HL-60/S4 (cell line): Measurements from ENCODE around the gene FCN2.

Source experiments
- in situ Hi-C: fragments of 300-500 bp; cut with MboI; formaldehyde crosslinking; loops from 2 replicates; pipeline ENCODE4 v1.14.3; 2022; ENCODE audit warnings: low sequenced_read_pairs

The FCN2 gene

DNA sequence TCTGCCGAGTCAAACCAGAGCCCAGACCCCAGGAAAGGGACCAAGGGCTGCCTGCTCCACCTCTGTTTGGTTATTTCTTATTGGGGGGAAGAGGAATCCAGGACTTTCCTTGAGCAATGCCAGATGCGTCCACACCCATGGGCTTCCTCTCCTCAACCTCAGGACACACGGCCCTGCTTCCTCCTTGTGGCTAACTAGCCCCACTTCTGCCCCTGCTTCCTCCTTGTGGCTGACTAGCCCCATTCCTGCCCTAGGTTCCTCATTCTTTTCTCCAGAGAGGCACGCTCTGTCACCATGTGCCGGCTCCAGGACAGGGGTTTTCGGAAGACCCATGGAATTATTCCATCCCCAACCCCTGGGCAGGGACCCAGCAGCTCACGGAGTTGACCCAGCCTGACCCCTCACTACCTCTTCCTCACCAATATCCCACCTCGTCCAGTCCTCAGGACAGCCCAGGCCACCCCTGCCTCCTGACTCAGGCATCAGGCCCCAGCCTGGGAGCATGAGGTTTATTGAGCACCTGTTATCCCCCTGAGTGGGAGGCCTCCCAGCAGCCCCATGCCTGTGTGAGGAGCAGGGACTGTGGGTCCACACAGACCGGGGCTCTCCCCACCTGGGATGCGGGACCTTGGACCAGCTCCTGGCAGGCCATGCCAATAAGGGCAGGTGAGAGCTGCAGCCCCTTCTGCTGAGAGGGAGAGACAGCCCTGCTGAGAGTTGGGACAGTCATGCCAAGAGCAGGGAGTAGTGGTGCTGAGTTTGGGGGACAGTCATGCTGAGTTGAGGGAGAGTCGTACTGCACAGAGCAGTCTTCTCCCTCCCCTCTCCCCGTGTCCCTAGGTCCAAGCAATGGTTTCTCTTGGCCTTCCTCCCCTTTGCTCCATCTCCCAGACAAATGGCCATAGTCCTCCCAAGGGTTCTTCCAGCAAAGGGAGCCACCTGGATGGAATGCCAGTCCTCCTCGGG lies 48.9 kb downstream of the FCN2 start:
- in situ Hi-C loops = no loop called here

DNA sequence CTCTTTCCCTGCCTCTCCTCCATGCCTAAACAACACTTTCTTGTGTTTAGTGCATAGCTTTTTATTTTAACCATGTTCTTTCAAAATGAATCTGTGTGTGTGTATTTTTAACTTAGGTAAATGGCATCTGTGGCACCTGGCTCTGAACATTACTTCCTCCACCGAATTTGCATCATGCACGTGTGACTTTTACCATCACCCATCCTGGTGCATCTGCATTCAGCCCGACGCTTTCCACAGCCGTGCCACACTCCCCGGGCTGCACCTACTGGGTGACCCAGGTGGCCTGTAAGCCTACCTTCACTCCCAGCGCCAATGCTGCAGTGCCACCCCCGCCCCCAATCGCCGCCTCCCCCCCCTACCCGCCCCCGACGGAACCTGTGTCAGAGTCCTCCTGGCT lies 49.8 kb downstream of the FCN2 start:
- in situ Hi-C loops = no loop called here

DNA sequence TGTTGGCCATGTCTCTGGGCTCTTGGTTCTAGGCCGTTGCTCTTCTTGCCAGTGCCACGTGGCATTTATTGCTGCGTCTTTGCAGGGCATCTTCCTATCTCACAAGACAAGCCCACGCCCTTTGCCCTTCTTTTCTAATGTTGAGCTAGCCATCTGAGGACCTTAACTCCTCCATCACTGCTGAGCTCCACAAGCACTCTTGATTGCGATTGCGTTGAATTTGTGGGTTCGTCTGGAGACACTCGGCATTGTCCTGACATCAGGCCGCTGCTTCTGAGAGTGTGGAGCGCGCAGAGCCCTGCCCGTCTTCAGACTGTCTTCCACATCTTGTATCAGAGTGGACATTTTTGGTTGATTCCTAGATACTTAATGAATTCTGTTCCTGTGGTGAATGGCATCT lies 51.6 kb downstream of the FCN2 start:
- in situ Hi-C loops = no loop called here

DNA sequence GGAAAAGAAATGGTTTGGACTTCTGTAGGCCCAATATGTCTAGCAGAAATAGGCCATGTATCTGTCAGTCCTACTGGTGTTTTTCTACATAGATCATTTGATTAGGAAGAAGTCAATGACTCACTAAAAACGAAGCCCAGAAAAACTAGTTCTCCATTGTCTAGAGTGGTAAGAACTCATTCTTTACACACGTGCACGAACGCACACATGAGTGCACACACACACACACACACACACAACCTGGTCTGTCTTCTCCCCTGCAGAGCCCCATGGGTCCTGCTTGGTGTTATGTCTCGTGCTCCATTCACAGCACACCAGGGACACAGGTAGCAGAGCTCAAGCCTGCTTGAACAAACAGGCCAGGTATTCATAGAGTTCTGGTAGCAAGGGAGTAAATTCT lies 52.0 kb downstream of the FCN2 start:
- in situ Hi-C loops = no loop called here

DNA sequence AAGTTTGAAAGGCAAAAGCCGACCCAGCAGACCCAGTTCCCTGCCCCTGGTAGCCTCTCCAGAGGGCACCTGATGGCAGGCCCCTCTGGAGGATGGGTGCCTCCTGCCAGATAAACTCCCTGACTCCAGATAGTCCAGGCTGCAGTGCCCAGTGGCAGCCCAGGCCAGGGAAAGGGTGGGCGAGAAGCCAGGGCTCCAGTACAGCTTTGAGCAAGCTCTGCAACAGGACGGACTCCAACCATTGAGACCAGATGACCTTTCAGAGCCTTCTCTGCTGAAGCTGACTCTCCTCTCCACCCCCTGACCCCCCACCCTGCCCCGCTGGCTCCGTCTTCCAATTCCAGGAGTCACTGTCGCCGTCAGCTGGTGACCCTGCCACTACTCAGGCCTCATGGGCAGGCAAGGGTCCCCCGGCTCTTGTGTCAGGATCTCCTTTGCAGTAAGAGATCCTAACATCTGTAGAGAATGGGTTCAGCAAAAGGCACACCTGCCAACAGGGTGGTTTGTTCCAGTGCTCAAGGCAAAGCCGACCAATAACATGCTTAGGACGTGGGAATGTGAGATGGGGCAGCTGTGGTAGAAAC lies 52.6 kb downstream of the FCN2 start:
- in situ Hi-C loops = no loop called here

DNA sequence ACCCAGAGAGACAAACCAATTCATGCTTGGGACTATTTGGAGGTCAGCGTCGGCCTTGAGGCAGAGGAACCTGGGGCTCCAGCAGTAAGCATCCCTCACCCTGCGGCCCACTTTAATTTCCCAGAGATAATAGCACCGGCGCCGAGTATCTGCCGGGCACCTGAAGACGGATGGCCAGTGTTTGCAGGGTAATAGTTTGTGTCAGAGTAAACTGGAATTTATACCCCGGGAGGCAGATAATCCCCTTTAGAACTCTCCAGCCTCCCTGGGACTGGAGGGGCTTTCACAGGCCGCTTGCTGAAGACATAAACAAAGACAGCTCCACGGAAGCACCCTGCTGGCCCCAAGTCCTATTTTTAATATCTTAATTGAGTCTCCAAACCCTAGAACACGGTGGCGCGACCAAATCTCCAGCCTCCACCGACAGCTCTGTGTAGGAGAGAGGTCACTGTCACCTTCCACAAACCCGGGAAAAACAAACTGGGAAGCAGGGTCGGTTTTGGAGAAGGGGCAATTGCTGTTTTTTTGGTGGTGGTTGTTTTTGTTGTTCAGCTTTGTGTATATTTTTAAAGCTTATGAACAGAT lies 54.5 kb downstream of the FCN2 start:
- in situ Hi-C loops = no loop called here

DNA sequence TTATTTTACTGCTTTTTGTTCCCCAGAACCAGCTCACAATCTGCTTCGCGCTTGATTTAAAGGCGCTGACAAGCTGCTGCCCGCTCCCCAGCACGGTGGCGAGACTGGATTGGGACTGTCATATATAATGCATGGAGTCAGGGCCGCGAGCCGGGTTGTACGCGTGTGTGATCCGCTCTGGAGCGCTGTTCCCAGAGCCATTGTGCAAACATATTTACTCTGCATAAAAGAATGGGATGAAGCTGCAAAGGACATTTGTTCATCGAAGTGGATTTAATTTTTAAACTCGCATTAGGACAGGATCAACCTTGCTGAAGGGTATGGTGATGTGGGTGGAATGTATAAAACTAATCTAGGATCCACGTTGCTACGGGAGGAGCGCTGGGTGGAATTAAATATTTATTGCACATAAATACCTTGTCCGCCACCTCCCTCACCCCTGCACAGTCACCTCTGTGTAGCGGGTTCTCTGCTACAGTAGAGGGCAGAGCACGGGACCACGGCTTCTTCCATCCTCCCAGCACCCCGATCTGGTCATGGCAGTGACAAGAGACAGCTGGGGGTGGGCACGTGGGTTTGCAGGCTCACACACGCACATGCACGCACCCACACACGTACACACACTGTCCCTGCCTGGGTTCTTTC lies 55.2 kb downstream of the FCN2 start:
- in situ Hi-C loops = no loop called here

DNA sequence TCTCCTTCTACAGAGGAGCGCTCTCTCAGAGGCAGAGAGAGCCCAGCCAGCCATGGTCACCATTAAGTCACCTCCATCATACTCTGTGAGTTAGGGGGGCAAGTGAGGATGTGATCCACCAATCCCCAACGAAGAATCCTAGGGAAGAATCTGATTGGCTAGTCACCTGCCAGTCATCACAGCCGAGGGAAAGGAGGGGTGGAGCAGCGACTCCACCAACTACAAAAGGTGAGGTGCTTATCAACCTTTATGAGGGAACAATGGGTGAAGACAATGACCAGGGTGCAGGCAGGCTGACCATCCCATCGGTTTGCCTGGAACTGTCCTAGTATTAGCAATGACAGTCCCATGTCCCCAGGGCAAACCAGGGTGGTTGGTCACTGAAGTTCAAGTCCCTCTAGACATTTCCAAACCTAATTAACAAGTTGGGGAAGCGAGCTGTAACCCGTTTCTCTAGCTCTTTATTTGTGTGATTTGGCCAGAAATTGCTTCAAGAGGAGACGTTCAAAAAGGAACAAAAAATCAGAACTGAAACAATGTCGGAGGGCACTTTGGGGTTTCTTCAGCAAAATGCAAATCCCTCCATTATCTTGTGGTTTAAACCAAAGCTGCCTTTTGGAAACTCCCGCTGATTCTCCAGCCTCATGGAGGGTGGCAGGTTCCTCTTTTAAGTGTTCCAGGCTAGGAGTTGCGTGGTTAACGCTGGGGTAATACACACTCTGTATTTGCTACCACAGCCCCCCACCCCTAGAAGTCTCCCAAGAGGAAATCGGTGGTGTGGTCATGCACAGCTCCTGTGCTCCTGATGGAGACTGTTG lies 55.9 kb downstream of the FCN2 start:
- in situ Hi-C loops = no loop called here
